ENCODE measurements around the gene SMOC2.

Gene SMOC2

GRCh38 chr6:168440520-168441433 lies at the start of gene SMOC2:
Gene SMOC2 (plus strand): TSS chr6:168441184. CDS start chr6:168441371, 187 bp downstream.
- DNase-seq (ENCODE audit: low read depth) = no peak

GRCh38 chr6:168393126-168393870 lies 47.7 kb upstream of the SMOC2 start:
- no peak for DNase-seq (ENCODE audit: low read depth)

- DNase-seq (ENCODE audit: low read depth) = no peak
Measured at GRCh38 chr6:168394606-168395005, 46.4 kb upstream of the SMOC2 start.

GRCh38 chr6:168395983-168396382 lies 45.0 kb upstream of the SMOC2 start:
- DNase-seq (ENCODE audit: low read depth) = no peak

- DNase-seq (ENCODE audit: low read depth) = no peak
Measured at GRCh38 chr6:168396561-168396960, 44.4 kb upstream of the SMOC2 start.

GRCh38 chr6:168397012-168397411 lies 44.0 kb upstream of the SMOC2 start:
- DNase-seq (ENCODE audit: low read depth) = no peak

GRCh38 chr6:168400037-168400436 lies 40.9 kb upstream of the SMOC2 start:
- no peak for DNase-seq (ENCODE audit: low read depth)

GRCh38 chr6:168403370-168404005 lies 37.5 kb upstream of the SMOC2 start:
- no peak for DNase-seq (ENCODE audit: low read depth)

GRCh38 chr6:168404560-168404959 lies 36.4 kb upstream of the SMOC2 start:
- DNase-seq (ENCODE audit: low read depth) = no peak

GRCh38 chr6:168407842-168408241 lies 33.1 kb upstream of the SMOC2 start:
- no peak for DNase-seq (ENCODE audit: low read depth)

GRCh38 chr6:168408504-168409136 lies 32.4 kb upstream of the SMOC2 start:
- no peak for DNase-seq (ENCODE audit: low read depth)

GRCh38 chr6:168410035-168410434 lies 30.9 kb upstream of the SMOC2 start:
- DNase-seq (ENCODE audit: low read depth) = no peak

- DNase-seq (ENCODE audit: low read depth) = no peak
Measured at GRCh38 chr6:168410554-168411011, 30.4 kb upstream of the SMOC2 start.

GRCh38 chr6:168411130-168411529 lies 29.9 kb upstream of the SMOC2 start:
- no peak for DNase-seq (ENCODE audit: low read depth)

GRCh38 chr6:168411793-168412192 lies 29.2 kb upstream of the SMOC2 start:
- no peak for DNase-seq (ENCODE audit: low read depth)

GRCh38 chr6:168412456-168412855 lies 28.5 kb upstream of the SMOC2 start:
- DNase-seq (ENCODE audit: low read depth) = no peak

GRCh38 chr6:168413018-168413720 lies 27.8 kb upstream of the SMOC2 start:
- DNase-seq (ENCODE audit: low read depth) = no peak

- no peak for DNase-seq (ENCODE audit: low read depth)
Measured at GRCh38 chr6:168413856-168414255, 27.1 kb upstream of the SMOC2 start.

GRCh38 chr6:168414336-168415097 lies 26.5 kb upstream of the SMOC2 start:
- no peak for DNase-seq (ENCODE audit: low read depth)

GRCh38 chr6:168415098-168415992 lies 25.6 kb upstream of the SMOC2 start:
- DNase-seq (ENCODE audit: low read depth) = no peak

Data from ELR (cell line).